Activated CD8-positive, alpha-beta memory T cell treated with anti-CD3 and anti-CD28 coated beads for 24 hours (primary cell): ENCODE results near the gene ANGPTL2.
A peak's percentile ranks its signal among the peaks of the same experiment; 100 is the strongest.
"Not testable (repeated sequence)": the region's sequence is repeated elsewhere in the genome, so short reads cannot be mapped to it uniquely, and the experiment has no call there.

Experiments used
- DNase-seq: peaks from one replicate; pipeline ENCODE4 v3.0.0-alpha.2; 2020

Gene ANGPTL2

DNA sequence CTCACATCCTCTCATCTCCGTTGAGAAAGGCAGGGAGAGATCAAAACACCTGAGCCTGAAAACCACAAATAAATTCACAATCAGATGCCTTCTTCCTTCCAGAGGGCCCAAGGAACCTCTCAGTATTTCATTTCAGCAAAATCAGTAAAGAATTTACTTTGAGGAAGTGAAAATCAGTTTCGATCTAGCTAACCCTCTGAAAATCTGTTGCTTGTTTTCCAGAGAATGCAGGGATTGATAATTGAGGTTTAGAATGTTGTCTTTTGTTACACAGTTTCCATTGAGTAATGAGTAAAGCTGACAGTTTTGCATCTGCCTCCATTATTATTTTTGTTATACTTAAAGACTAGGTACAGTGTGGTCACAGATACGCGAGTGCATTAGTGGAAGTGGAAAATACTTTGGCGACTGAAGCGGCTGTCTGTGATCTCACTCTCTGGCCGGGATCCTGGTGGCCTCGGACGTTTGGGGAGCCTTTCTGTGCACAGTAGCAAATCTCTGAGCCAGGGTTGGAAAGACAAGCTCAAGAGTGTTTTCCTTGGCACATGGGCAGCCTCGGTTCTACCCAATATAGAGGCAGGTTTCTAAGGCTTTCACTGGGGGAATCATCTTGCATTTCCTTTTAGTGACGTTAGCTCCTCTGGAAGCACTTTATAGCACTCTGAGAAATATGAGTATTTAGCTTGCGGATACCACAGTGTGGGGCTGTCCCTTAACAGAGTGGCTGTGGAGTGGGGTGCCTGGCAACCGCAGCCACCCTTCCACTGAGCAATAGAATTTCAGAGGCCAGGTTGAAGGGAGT lies 32.2 kb upstream of the ANGPTL2 start:
- DNase-seq, result peak; percentile 21

DNA sequence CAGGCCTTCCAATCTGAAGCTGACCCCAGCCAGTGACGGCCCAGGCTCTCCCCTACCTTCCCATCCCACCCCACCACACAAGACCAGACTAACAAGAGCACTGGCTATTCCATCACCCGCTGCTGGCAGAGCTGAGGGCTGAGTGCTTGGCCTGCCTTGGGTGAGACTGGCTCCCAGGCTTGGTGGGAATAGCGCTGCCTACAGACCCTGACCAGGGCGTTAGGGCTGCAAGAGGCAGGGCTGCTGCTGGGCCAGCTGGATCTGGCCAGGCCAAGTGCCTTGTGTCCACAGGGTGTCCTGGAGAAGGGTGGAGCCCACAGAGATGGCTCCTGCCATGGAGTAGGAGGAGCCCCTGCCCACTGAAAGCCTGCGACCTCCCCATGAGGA lies 31.6 kb upstream of the ANGPTL2 start:
- peak; percentile 47 for DNase-seq

DNA sequence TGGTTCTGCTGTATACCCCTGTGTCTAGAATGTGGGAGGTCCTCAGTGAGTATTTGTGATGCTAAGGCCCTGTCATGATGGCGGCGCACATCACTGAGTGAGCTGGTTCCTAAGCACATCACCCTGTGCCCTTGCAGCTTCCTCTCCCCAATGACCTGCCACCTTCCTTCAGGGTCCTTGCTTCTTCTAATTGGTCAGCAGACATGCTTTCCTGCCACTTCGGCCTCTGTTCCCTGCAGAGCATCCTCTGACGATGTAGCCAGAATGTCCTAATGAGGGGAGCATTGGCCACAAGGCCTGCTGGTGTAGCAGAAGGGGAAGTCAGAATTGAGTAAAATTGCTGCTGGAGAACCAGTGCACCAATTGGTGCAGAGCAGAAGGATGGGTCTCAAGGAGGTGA lies 31.1 kb upstream of the ANGPTL2 start:
- peak; percentile 32 for DNase-seq

DNA sequence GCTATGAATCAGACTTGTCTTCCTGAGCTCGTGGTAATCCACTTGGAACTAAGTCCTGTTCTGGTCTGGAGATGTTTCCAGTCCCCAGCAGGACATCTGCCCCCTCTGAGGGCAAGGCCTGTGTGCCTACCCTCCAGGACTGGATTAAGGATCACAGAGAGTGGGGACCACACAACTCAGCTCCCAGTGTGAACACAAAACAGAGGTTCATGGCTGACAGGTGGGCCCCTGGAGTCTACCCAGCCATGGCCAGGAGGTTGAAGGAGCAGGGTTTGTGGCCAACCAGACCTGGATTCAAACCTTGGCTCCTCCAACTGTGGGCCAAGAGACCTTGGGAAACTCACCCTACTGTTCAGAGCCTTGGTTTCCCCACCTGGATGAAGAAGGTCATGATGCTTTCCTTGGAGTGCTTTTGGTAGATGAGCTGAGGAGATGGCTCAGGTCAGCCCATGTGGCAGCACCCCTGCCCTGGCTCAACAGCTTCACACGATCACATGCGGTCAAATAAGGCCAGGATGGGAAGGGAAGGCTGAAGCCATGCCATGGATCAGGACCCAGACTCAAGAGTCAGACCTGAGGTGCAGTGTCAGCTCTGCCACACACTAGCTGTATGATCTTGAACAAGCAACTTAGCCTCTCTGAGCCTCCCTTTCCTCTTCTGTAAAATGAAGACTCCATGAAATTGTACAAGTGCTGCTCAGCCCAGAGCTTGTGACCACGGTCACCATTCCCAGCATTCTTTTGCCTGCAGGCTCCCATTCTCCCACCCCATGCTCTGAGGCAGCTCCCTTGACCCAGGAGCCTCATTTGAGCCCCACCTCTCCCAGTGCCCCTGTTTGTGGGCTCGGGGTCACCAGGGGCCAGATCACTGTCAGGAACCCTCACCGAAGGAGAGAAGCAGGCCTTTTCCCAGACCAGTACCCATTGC lies 27.3 kb upstream of the ANGPTL2 start:
- DNase-seq, result peak; percentile 51

DNA sequence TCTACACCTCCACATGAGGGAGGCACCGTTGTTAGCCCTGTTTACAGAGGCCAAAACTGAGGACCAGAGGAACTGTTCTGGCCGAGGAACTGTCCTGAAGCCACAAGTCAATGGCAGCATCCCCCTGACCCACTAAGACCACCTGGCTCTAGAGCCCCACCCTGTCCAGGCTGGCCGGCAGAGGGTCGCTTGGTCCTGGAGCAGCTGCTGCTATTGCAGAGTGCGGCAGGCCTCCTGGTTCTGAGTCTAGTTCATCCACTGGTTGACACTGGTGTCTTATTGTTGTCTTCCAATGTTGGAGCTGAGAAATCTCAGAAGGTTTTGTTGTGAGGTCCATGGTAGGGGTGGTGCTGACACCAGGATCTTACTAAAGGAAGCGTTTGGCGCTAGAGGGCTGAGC lies 26.6 kb upstream of the ANGPTL2 start:
- peak; percentile 40 for DNase-seq

DNA sequence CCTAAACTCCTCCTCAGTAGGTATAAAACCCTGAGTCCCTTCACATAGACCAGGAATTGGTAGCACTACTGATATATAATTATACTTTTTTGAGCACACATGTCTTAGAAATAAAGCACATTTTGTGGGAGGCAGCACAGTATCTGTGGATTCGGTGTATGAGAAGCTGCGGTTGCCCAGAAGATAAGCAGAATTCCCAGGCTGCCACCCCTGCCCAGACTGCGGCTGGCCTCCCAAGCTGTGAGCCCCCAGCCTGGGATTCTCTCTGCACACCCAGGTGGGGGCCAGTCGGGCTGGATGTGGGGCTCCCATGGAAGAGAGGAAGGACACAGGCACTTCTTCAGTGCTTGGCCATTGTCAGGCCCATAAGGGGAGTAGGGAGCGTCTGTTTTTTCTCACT lies 25.6 kb upstream of the ANGPTL2 start:
- peak; percentile 33 for DNase-seq

- no peak for DNase-seq
Observed at GRCh38 chr9:127147251-127147650, 24.8 kb upstream of the ANGPTL2 start.

- not testable (repeated sequence) for DNase-seq
Observed at GRCh38 chr9:127146841-127147240, 24.4 kb upstream of the ANGPTL2 start.

DNA sequence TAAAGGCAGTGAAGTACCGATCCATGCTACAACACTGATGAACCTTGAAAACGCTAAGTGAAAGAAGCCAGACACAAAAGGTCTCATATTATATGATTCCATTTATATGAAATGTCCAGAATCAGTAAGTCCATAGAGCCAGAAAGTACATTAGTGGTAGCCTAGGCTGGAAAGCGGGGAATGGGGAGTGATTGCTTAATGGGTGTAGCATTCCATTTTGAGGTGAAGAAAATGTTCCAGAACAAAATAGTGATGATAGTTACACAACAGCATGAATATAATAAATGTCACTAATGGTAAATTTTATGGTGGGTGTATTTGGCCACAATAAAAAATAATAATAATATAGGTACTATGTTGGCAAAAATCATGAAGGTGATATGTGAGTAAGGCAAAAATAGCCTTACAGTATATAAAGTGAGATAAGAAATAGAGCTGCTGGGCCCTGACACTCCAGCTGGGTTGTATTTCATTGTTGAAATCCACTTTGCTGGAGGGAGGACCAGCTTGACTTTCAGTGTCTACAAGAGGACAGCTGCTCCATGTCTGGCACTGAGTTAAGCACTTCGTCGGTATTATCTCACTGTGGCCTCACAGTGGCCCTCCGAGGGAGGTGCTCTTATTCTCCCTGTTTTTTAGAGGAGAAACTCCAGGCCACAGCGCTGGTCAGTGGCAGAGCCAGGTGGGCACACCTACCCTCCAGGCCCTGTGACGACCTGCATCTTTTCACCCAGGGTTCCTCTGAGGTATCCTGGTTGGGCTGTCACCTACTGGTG lies 22.4 kb upstream of the ANGPTL2 start:
- peak; percentile 47 for DNase-seq

DNA sequence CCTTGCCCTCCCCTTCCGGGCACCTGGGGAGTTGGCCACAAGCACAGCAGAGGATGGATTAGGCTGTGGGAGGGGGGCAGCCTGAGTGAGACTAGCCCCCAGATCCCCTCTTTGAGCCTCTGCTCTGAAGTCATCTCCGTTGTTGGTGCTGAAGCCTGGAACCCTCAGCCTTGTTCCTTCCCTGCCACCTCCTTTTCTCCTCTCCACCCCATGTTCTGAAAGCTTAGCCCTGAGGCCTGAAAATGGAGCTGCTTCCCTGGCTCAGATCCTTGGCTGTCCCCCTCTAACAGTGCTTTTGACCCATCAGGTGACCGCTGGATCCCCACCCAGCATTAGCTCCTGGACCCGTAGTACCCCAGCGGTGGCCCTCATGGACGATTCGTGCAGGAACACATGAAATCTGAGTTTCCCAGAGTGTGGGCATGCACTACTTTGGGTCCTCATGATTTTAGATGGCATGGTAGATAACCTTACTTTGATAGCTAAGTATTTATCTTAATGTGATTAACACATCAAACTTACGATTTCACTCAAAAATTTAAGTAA lies 21.6 kb upstream of the ANGPTL2 start:
- peak; percentile 19 for DNase-seq

DNA sequence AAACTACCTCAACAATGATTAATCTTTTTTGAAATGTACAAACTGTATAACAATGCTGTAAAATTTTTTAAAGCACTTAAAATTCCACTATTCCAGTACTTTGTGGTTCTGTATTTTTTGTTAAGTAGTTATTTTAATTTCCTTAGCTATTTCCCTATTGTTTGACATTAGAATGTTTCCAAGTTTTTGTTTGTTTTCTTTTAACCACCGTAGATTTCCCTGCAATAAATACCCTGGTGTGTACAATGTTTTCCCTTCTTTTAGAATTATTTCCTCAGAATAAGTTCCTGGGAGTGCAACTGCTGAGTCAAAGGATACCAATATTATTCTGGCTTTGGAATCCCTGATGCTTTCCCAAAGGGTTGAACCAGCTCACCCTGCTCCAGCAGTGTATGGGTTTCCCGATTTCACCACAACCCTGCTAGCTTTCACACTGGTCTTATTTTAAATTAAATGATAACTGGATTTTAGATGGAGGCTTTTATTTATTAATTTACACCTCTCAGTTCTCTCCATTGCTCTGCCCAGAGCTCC lies 20.6 kb upstream of the ANGPTL2 start:
- DNase-seq, result no peak

DNA sequence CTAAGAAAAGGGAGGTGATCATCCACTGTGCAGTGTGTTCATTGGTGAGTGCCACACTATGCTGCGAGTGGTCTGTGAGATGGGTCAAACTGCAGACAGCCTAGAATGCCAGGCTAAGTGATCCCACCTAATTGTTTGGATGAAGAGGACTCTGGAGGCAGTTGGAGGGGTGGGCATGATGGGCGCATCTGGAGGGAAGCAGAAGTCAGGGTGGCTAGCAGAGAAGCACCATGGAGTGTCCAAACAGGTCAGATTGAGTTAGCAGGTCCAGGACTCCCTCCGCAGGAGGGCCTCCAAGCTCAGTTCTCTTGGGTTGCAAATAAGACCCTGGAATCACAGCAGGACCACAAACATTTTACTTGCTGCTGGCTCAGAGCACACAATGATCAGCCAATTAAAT lies 19.9 kb upstream of the ANGPTL2 start:
- DNase-seq, result peak; percentile 43

- peak; percentile 24 for DNase-seq
Observed at GRCh38 chr9:127140842-127141675, 18.6 kb upstream of the ANGPTL2 start.

- peak; percentile 32 for DNase-seq
Observed at GRCh38 chr9:127140181-127140580, 17.7 kb upstream of the ANGPTL2 start.

GRCh38 chr9:127139775-127140174 lies 17.3 kb upstream of the ANGPTL2 start:
- DNase-seq, result no peak

DNA sequence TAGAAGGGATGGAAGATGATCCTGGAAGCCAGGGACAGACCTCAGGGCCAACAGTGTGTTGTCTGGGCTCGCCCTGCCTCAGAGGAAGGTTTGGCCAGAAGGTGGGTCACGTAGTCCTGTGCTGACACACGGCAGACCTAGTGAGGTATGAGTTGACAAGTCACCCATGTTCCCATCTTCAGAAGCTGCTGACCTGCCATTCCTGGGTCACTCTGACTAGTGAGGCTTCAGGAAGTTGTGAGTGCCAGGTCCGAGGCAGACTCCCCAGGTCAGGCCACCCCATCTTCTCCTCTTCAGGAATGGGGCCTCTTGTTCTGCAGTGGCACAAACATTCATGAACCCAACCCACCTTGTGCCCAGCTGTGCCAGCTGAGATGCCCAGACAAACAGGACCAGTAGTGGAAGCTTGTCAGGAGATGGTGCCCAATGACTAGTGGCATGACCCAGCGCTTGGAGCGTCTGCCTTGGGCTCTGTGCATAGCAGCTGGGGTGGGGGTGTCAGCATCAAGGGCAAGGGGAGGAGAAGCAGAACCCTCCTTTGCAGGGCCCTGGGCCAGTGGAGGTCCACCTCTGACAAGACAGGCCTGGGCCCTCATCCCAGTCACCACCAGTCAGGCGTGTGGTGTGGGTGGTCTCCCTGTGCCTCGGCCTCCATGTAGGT lies 16.8 kb upstream of the ANGPTL2 start:
- peak; percentile 51 for DNase-seq

- DNase-seq, result peak; percentile 41
Observed at GRCh38 chr9:127138444-127138843, 16.0 kb upstream of the ANGPTL2 start.

DNA sequence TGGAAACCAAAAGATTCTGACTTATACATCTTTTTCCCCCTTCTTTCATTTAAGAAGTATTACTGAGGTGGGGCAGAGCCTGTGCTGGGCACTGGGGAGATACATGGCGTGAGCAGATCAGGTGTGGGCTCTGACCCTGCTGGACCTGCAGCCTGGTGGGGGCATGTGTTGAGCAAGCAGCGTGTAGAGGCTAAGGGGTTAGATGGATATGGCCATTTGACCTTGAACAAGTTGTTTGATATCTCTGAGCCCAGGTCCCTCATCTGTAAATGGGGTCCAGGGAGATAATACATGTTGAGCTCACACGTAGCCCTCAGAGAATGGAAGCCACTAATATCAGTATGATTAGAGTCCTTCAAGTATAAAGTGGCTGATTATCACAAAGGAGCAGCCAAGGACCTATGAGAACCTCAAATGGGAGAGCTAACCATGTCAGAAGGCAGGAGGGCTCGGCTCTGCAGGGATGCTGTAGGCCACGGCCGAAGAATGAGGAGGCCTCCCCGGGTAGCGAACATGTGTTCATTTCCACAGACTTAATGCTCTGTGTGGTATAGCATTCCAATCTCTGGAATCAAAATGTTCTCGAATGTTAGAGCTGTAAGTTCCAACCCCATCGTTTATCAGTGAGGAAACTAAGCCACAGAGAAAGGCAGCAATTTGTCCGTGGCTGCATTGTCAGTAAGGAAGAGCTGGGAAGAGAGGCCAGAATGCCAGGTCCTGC lies 15.4 kb upstream of the ANGPTL2 start:
- peak; percentile 15 for DNase-seq

DNA sequence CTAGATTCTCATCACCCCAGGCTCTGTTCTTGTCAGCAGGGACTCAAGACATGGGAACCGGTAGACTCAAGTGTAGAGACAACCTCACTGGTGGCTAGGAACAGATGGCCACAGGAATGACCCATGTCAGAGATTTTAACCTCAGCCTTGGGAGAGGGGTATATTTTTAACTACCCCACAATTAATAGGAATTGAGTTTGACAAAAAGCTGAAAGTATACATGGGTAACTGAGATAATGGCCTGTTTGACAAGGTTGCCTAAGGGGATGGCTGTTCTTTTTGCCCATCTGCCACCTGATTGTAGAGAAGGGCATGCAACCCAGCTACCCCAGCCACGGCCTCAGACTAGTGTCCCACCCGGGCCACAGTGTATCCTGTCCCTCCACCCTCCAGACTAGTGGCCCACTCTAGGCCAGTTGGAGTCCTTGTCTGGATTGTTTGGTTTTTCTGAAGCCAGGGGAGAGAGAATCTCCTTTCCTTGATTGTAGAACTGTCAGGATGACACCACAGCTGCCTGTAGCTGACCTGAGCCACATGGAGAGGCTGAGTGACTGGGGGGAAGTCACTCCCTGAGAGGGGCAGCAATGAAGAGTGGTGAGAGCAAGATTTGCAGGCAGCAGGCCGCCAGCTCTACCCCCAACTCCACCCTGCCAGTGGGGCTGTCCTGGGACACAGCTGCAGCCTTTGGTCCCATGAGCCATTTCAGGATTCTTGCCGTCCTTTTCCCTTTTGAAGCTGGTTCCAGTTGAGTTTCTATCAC lies 14.6 kb upstream of the ANGPTL2 start:
- peak; percentile 30 for DNase-seq
